HL-60 (cell line): ENCODE measurements around the gene FARS2.

ENCODE experiments used
- DNase-seq, 2 experiments: peaks; one replicate each; pipeline ENCODE4 v3.0.0-alpha.2; 2010 to 2020; ENCODE audit warnings: low read depth in 1 of 2, low spot score in 1 of 2
- H3K27ac ChIP-seq: fragments of 250-450 bp; sonication (Bioruptor Pico); replicated peaks from 2 replicates; pipeline ENCODE4 v1.5.1; 2020; ENCODE audit warnings: mild to moderate bottlenecking, moderate library complexity
- H3K27me3 ChIP-seq: fragments of 250-450 bp; sonication (Bioruptor Pico); 2 replicates; pipeline ENCODE4 v1.5.1; 2021; ENCODE audit warnings: mild to moderate bottlenecking, moderate library complexity; ENCODE audit not compliant: insufficient read depth, poor library complexity, severe bottlenecking
- H3K4me3 ChIP-seq: replicated peaks from 2 replicates; pipeline ENCODE4 v1.5.1; 2011; ENCODE audit warnings: mild to moderate bottlenecking, control low read depth, low read length; ENCODE audit not compliant: insufficient read depth
- CTCF ChIP-seq: IDR thresholded peaks from one replicate; pipeline ENCODE4 v1.5.1; 2011; ENCODE audit warnings: low read length, control low read depth, inconsistent platforms; ENCODE audit not compliant: insufficient read depth
- GABPA ChIP-seq: IDR thresholded peaks from 2 replicates; pipeline ENCODE4 v1.6.1; 2012; ENCODE audit warnings: low read depth
- POLR2AphosphoS5 ChIP-seq: IDR thresholded peaks from 2 replicates; pipeline ENCODE4 v1.6.1; 2012; ENCODE audit warnings: low read depth
- REST ChIP-seq: IDR thresholded peaks from 2 replicates; pipeline ENCODE4 v1.6.1; 2012; ENCODE audit warnings: low read depth; ENCODE audit not compliant: insufficient replicate concordance
- SPI1 ChIP-seq: IDR thresholded peaks from 2 replicates; pipeline ENCODE4 v1.6.1; 2012; ENCODE audit warnings: low read depth, mild to moderate bottlenecking, borderline replicate concordance

The FARS2 gene

GRCh38 chr6:5492356-5492755, 231.0 kb downstream of the FARS2 start:
- no peaks in the 10 kb centered on the region for H3K27me3 ChIP-seq
- no peak overlapping the region for H3K27ac ChIP-seq
- no peak overlapping the region for H3K4me3 ChIP-seq
- TF ChIP-seq GABPA: no peak
- TF ChIP-seq POLR2AphosphoS5: no peak
- no peak for TF ChIP-seq CTCF
- no peak for TF ChIP-seq SPI1
- TF ChIP-seq REST: no peak
- no peak for DNase-seq

- Histone ChIP-seq H3K4me3 (no peak overlapping the region), H3K27ac (no peak overlapping the region), H3K27me3 (no peaks in the 10 kb centered on the region)
- no peak for DNase-seq
- TF ChIP-seq GABPA (no peak), REST (no peak), CTCF (no peak), POLR2AphosphoS5 (no peak), SPI1 (no peak)
These were observed 232.5 kb downstream of the FARS2 start for GRCh38 chr6:5493806-5494205.

GRCh38 chr6:5497896-5498578, 236.7 kb downstream of the FARS2 start:
- H3K27me3 ChIP-seq: no peaks in the 10 kb centered on the region
- TF ChIP-seq GABPA (no peak), POLR2AphosphoS5 (no peak), REST (no peak), CTCF (no peak), SPI1 (no peak)
- no peak overlapping the region for H3K27ac ChIP-seq
- H3K4me3 ChIP-seq: no peak overlapping the region
- no peak for DNase-seq
